HG02610 (cell line): Measurements from ENCODE around the gene NOTCH2.
"Not testable (repeated sequence)": the region's sequence is repeated elsewhere in the genome, so short reads cannot be mapped to it uniquely, and the experiment has no call there.

Experiments used
- ATAC-seq: cut with Tn5 transposase; IDR thresholded peaks from one replicate; pipeline ENCODE4 v1.9.1; 2021; ENCODE audit warnings: mild to moderate bottlenecking, moderate library complexity; ENCODE audit not compliant: unreplicated experiment

Gene NOTCH2

GRCh38 chr1:120069067-120069919 is at the start of gene NOTCH2:
NOTCH2 (minus strand) TSS chr1:120069662; CDS start chr1:120069406, 256 bp downstream.
- ATAC-seq: not testable (repeated sequence)

GRCh38 chr1:120117371-120118177 is 48.1 kb upstream of the NOTCH2 start:
- peak; percentile 82 for ATAC-seq

DNA sequence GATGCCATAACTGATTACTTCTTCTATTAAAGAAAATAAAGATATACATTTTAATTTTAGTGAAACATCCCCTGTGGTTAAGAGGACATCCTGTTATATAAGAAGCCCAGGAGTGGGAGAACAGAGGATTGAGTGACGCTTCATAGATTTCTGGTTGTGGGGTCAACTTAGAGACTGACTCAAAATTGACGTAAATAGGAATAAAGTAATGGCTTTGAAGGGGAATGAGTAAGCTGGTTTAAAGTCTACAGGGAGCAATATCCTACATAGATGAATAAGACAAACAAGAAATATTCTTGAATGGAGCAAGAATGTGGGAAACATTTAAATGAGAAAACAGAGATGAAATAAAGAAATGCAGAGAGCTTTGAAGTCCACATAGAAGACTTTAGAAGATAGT is 46.6 kb upstream of the NOTCH2 start:
- ATAC-seq: not testable (repeated sequence)

DNA sequence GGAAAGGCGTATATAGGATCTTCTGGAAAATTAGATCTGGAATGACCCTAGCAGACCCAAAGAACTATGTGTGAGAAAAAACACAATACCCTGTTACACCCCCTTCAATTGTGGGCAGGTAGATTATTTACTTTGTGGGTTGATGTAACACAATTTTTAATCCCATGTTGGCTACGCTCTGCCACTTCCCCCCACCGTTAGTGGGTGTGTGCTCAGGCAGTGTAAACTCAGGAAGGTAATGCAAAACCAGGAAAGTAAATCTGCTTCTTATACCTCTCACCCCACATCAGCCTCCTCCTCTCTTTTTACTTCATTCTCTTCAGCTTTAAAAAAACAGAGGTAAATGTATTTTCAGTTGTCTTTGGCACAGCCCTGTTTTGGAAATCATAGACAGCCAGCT is 43.7 kb upstream of the NOTCH2 start:
- not testable (repeated sequence) for ATAC-seq

GRCh38 chr1:120112212-120112611 is 42.8 kb upstream of the NOTCH2 start:
- ATAC-seq: not testable (repeated sequence)

GRCh38 chr1:120111771-120112170 is 42.3 kb upstream of the NOTCH2 start:
- not testable (repeated sequence) for ATAC-seq

DNA sequence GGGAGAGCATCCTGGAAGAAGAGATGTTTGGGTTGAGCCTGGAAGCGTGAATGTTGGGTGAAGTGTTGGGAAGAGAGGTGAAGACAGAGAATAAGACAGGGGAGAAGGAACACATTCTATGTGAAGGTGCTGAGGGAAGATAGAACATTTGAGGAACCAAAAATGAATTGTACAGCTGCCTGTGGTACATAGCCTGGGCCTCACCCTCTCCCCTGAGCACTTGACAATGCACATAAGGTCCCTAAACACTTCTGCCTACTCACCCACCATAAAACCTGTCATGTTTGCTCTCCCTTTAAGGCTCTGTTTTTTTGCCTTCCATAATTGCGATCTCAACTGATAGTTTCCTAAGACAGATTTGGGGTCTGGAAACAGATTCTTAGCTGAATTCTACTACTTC is 41.5 kb upstream of the NOTCH2 start:
- ATAC-seq: not testable (repeated sequence)

GRCh38 chr1:120109656-120110055 is 40.2 kb upstream of the NOTCH2 start:
- ATAC-seq: not testable (repeated sequence)

- not testable (repeated sequence) for ATAC-seq
Observed at GRCh38 chr1:120109180-120109579, 39.7 kb upstream of the NOTCH2 start.

DNA sequence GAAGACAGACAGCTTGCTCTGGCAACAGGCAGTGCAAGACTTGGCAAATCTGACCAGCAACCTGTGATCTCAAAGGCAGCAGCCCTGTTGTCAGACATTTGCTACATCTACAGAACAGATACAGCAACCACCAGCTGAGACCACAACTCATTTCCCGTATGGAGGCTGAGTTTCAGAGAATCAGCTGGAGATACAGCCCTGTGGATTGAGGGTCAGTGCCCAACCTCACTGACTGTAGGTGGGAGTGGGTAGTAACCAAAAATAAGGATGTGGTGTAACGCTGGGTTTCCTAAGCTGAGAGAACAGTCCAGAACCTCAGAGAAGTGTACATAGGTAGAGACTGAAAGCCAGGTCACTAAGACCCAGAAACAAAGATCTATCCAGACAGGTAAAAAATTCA is 35.8 kb upstream of the NOTCH2 start:
- ATAC-seq: not testable (repeated sequence)

DNA sequence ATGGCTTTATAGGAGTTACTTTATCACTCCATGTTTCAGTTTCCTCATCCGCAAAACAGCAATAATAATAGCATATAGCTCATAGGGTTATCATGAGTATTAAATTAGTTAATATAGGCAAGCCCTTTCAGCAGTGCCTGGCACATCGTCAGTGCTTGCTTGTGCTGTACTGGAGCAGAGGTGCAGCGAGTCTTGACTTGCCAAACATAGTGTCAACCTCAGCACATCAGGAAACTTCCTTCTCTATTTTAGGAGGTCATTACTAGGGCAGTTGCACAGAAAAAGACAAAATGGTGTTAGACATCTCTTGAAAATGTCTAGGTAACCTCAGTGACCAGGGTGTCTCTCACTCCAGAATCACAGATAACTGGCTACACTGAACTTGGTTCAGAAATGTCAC is 34.3 kb upstream of the NOTCH2 start:
- not testable (repeated sequence) for ATAC-seq

DNA sequence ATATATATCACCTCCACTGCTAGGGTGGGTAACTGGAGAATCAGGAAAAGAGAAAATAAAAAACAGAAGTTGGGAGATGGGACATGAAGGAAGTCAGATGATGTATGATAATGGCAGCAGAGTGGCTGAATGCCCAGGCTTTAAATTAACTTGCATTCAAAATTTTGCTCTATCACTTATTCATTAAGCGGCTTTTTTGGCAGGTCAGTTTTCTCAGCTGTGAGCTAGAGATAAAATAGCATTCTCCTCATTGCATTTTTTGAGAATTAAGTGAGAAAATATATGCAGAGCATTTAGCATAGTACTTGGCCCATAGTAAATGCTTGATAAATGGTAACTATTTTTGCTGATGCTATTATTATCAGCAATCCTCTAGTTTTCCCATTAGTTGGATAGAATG is 32.1 kb upstream of the NOTCH2 start:
- not testable (repeated sequence) for ATAC-seq

DNA sequence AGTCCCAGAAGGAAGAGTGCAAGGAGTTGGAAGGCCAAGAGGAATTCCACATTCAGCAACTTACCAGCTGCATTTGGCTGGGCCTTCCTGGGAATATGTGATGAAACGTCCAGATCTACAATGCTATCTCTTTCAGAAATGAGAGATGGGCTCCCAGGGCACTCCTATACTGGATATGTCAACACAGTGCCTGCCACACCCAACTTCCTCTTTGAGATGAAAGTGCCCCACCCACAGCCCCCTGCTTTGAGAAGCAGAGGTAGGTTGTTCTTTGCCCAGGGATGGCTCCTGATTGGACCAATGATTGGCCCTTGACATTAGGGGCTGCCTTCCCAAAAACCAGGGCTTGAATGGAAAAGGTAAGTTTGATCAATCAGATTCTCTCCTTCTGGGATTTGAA is 31.1 kb upstream of the NOTCH2 start:
- ATAC-seq: not testable (repeated sequence)

- ATAC-seq: not testable (repeated sequence)
Observed at GRCh38 chr1:120098986-120099759, 29.7 kb upstream of the NOTCH2 start.

- ATAC-seq: not testable (repeated sequence)
Observed at GRCh38 chr1:120096981-120097545, 27.6 kb upstream of the NOTCH2 start.

DNA sequence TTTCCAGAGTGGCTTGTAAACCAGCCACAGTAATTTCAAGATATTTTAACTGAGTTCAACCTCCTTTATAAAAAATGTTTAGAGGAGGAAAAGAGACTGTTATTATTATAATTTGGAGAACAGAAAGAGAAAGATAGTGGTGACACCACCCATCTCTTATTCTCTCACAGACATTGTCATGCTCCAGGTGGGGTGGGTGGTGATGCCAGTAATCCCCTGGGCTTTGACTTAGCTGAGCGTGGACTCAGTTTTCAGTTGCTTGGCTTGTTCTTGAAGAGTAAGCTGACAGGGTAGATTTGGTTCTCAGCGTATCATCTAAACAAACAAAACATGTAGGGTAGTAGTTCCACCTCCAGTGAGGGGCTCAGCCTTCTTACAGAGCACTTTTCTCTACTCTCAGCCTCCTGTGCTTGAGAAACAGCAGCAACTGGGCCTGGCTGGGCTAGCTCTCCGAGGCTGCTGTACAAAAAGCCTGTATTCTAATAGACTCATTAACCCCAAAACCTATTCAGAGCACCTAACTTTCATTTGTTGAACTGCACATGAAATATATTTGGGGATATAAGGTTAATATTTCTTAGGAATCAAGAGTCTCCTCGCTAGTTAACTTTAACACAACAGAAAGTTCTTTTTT is 24.2 kb upstream of the NOTCH2 start:
- peak; percentile 58 for ATAC-seq

DNA sequence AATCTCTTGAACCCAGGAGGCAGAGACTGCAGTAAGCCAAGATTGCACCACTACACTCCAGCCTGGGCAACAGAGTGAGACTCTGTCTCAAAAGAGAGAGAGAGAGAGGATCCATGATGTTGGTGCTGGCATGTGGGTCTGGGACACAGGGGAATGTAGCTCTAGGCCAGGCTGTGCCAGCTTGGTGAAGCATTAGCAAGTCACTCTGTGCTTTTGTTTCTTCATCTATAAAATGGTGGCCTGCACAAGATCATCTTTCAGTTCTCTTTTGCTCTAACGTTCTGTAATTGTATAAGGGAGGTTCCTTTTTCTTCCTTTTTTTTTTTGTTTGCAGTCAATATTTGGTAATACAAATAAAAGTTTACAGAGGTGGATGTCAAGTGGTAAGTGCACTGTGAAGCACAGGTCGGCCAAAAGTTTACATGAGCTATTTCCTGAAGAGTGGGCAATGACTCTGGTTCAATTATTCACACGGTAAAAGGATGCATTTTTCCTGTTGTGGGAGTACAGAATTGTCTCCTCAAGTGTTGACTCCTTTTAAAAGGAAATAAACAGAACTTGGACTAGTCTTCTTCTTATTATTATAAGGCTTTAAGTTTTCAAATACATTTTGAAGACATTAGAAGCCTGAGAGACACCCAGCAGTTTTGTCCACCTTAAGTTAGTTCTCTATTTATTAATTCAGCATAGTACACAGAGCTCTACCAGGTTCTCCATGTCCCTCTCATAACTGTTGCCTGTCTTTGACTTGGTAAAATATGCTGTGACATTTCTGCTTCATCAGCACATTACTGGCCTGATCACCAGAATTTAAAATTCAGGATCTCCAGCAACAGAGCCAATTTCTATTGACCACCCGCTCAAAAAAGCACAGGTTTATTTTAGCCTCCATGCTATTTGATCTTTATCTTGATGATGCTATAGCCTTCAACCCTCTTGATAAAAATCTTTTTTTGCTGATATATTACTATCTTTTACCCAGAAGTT is 23.1 kb upstream of the NOTCH2 start:
- not testable (repeated sequence) for ATAC-seq

- not testable (repeated sequence) for ATAC-seq
Observed at GRCh38 chr1:120090830-120091229, 21.4 kb upstream of the NOTCH2 start.

DNA sequence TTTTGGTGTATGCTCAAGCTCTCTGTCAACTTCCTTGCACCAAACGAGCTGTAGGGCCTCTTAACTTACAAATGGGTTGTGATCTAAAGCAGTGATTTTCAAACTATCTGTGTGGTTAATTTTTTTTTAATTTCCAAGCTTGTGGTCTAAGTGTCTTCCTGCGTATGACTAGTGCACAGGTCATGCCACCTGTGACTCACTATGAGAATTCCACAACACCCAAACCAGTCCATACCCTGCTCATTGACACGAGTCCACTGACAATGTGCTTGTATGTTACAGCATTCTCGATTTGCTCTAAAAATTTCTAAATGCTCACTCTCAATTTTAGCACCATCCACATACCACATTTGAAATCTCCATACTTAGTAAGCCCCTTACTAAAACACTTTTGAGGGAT is 18.5 kb upstream of the NOTCH2 start:
- not testable (repeated sequence) for ATAC-seq
